ENCODE measurements around the gene EAF2. TPM values are rescaled to one million over a fixed set of nuclear protein-coding genes. Genes with fewer than 3 reads are reported as not detected.
A peak's percentile ranks its signal among the peaks of the same experiment; 100 is the strongest.
"Not testable (repeated sequence)": the region's sequence is repeated elsewhere in the genome, so short reads cannot be mapped to it uniquely, and the experiment has no call there.

Gene EAF2
- 1.3 TPM for polyA plus RNA-seq (2013, experiment 1 of 2; ENCODE audit: insufficient read length)
- 0.84 TPM for polyA plus RNA-seq (2013, experiment 2 of 2; ENCODE audit: insufficient read length)

- peak; percentile 93 for DNase-seq
Measured at GRCh38 chr3:121834671-121835464, at the start of gene EAF2, which contains the start of gene IQCB1. EAF2 (plus strand) TSS chr3:121835209; CDS start chr3:121835286, 77 bp downstream. IQCB1 (minus strand) TSS chr3:121835060; CDS start chr3:121828960, 6,100 bp downstream.

GRCh38 chr3:121786485-121786884, 48.5 kb upstream of the EAF2 start:
- DNase-seq, result no peak

DNA sequence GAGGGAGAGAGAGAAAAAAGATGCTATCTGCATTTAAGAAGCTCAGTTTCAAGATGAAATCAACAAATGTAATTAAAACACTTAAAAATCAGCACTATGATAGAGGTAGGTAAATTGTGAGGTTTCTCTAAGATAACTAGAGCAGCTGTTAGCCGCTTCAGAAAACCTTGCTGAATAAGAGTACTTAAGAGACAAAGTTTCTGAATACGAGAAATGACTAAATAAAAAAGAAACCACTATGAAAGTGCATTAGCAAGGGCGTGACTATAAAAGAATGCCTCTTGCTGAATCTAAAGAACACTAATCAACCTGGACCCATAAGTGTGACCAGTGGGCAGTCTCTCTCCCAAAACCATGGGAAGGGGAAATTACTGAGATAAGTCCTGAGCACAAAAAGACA, 41.9 kb upstream of the EAF2 start:
- no peak for DNase-seq

- DNase-seq, result no peak
Measured at GRCh38 chr3:121794264-121794983, 40.6 kb upstream of the EAF2 start.

GRCh38 chr3:121796970-121797369, 38.0 kb upstream of the EAF2 start:
- no peak for DNase-seq

DNA sequence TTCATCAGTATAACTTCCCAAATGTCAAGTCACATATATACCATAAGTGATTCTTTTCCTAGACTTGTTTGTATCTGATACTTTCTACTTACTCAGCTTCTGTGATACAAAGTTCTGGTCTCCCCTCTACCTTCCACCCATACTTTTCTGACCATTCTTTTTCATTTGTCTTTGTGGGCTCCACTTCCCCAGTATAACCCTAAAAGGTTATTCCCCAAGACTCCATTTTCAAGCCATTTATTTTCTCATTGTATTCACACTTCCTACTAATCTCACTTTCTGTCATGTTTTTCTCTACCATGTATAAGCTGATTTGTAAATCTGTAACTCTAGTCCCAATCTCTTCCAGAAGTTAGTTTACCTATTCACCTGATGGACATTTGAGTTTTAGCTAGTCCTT, 34.1 kb upstream of the EAF2 start:
- DNase-seq, result no peak

DNA sequence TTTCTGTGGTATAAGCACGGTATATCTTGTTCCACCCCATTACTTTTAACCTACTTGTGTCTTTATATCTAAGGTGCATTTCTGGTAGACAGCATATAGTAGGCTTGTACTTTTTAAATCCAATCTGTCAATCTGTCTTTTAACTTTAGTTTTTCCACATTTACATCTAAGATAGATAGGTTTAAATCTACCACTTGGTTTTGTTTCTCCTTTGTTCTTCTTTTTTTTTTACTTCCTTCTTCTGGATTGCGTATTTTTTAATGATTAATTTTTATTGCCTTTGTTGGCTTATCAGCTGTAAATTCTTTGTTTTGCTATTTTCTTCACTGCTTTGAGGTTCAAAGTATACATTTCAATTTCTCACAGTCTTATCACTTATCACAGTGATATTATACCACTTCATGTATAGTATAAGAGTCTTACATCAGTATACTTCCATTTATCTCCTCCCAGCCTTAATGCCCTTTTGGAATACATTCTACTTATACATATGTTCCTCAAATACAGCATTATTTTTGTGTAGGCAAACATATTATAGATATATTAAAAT, 31.2 kb upstream of the EAF2 start:
- DNase-seq, result no peak

- DNase-seq, result no peak
Measured at GRCh38 chr3:121809249-121809648, 25.8 kb upstream of the EAF2 start.

- DNase-seq, result no peak
Measured at GRCh38 chr3:121817753-121818152, 17.3 kb upstream of the EAF2 start.

DNA sequence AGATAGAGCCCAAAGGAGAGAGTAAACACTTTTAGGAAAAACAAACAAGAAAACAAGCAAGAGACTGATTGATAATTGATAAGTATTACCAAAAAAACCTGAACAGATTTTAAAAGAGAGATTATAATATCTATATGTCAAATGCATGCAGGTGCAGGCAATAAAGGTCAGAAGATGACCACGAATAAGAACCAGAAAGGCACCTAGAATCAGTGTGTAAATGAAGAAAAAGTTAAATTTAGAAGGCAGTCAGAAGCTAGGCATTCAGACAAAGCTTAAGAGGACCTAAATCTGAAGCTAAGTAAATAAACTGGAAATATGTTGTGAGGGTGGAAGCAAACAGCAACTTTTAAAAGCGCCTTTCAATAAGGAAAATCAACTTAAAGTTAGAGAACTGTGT, 16.4 kb upstream of the EAF2 start:
- no peak for DNase-seq

DNA sequence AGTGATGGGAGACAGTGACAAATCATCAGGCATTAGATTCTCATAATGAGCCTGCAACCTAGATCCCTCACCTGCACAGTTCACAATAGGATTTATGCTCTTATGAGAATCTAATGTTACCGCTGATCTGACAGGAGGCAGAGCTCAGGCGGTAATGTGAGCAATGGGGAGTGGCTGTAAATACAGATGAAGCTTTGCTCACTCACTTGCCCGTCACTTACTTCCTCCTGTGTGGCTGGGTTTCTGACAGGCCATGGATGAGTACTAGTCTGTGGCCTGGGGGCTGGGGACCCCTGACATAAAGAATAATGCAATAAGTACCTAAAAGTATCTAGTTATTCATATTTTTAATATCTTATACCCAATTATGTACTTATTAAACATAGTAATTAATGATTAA, 15.8 kb upstream of the EAF2 start:
- DNase-seq, result no peak

DNA sequence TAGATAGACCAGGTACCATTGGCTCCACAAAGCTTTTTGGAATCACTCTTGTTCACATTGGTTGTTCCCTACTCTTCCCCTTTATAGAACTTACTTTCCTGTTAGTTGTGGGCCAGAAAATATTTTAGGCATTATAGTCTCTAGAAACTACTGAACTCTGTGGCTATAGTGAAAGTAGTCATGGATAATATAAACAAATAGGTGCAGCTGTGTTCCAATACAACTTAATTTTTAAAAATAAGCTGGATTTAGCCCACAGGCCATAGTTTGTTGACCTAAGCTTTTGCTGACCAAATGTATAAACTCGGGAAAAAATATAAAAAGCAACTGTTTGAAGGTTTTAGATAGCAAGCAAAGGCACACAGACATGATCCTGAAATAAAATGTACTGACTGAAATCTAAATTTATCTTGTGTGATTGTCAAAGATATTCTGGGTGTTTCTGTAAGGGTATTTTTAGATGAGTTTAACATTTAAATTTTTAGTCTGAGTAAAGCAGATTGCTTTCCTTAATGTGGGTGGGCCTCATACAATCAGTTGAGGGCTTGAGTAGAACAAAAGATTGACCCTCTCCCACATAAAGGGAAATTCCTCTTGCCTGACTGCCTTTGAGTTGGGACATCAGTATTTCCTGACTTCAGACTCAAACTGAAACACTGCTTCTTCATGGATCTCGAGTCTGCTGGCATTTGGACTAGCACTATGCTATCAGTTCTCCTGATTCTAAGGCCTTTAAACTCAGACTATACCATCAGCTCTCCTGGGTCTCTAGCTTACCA, 13.4 kb upstream of the EAF2 start:
- DNase-seq, result no peak

- no peak for DNase-seq
Measured at GRCh38 chr3:121822973-121823372, 12.0 kb upstream of the EAF2 start.

- DNase-seq, result no peak
Measured at GRCh38 chr3:121834157-121834670, 795 bp upstream of the EAF2 start.

DNA sequence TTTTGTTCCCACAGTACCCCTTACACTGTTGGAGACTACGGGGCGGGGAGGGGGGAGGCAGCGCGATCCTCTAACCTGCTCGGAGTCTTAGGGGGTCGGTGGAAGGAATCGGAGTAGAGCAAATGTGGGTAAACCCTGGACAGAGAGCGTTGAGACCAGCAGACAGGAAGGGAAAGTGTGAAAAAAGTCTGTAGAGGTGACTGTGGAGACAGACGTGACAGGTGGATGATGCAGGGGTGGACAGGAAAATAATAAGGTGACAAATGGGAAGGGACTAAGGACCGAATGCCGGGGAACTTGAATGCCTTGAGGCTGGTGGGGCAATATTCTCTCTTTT, 424 bp downstream of the EAF2 start:
- DNase-seq, result peak; percentile 3

GRCh38 chr3:121836064-121836463, 1.1 kb downstream of the EAF2 start:
- no peak for DNase-seq

DNA sequence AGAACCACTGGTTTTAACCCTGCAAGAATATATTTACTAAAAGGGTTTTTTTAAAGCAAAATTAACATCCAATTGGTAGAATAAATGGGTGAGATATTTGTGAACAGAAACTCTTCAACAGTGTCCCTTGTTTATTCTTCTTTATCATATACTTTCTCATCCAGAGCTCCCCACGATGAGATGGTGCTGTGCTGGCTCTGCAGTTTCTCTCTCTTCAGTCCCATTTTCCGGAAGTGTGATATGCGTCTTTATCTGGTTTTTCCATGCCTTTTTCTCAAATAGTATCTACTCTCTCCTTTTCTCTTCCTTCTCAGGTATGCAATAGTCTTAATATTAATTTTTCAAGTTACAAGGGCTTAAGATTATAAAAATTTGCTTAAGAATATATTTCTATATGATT, 1.5 kb downstream of the EAF2 start:
- no peak for DNase-seq

GRCh38 chr3:121839962-121840361, 5.0 kb downstream of the EAF2 start:
- DNase-seq, result no peak

DNA sequence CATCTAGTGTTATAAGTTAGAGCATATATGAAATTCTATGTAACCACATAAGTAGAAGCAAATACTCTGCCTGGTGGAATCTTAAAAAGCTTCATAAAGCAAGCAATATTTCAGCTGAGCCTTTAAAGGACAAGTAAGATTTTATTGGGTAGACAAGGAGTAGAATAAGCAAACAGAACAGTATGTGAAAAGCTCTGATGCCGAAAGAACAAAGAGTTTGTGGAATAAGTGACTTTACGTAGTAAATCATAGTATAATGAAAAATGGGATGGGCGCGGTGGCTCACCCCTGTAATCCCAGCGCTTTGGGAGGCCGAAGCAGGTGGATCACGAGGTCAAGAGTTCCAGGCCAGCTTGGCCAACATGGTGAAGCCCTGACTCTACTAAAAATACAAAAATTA, 9.9 kb downstream of the EAF2 start:
- no peak for DNase-seq

DNA sequence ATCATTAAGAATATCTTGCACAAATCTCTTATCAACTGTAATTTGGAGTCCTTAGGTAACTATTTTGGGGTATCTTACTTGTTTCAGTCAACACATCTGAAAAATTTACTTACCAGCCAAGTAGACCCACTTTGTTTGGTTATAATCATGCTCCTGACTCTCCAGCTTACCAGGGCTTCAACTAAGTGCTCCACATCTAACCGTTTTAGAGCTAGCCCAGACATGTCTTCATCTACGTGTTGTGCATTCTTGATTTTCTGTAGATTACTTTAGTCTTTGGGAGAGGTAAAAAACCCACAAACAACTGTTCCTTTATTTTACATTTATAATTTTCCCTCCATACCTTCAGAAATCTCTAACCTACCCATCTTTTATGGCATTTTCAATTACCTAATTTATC, 17.2 kb downstream of the EAF2 start:
- no peak for DNase-seq

GRCh38 chr3:121855555-121855954, 20.5 kb downstream of the EAF2 start:
- DNase-seq, result no peak

DNA sequence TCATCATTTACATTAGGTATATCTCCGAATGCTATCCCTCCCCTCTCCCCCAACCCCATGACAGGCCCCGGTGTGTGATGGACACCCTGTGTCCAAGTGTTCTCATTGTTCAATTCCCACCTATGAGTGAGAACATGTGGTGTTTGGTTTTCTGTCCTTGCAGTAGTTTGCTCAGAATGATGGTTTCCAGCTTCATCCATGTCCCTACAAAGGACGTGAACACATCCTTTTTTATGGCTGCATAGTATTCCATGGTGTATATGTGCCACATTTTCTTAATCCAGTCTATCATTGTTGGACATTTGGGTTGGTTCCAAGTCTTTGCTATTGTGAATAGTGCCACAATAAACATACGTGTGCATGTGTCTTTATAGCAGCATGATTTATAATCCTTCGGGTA, 22.8 kb downstream of the EAF2 start:
- not testable (repeated sequence) for DNase-seq

- not testable (repeated sequence) for DNase-seq
Measured at GRCh38 chr3:121863247-121863646, 28.2 kb downstream of the EAF2 start.
